D341Med (cell line): ENCODE results near the gene CGNL1.
A peak's percentile ranks its signal among the peaks of the same experiment; 100 is the strongest.

Experiments used
- DNase-seq: peaks from one replicate; pipeline ENCODE4 v3.0.0; 2012; ENCODE audit warnings: low spot score

CGNL1 gene

DNA sequence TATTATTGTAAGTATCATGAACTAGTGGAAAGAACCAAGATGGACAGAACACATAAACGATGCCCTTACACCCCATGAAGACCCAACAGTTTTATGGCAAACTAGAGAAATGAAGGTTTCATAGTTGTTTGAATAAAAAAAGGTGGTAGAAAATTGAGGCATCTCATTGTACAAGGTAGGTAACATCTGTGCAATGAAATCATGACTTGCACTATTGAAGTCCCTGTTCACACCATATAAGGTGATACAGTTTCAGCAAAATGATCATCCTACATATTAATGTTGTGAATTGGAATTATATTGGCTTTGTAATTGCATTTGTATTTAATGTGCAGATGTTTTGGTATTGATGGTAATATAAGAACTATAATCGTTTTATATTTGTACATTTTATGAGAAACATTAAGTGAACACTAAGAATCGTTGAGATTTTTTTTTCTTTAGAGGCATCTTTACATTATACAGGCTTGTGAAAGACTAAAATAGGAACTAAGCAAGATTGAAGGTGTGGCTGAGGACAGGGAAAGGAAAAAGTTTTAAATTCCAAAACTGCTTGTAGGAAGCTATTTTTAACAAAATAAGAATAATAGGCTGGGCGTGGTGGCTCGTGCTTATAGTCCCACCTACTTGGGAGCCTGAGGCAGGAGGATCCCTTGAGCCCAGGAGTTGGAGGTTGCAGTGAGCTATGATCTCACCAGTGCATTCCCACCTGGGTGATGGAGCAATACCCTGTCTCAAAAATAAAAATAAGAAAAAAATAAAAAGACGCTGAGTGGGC lies 48.5 kb downstream of the CGNL1 start:
- no peak for DNase-seq

GRCh38 chr15:57425842-57426241 lies 49.5 kb downstream of the CGNL1 start:
- no peak for DNase-seq

DNA sequence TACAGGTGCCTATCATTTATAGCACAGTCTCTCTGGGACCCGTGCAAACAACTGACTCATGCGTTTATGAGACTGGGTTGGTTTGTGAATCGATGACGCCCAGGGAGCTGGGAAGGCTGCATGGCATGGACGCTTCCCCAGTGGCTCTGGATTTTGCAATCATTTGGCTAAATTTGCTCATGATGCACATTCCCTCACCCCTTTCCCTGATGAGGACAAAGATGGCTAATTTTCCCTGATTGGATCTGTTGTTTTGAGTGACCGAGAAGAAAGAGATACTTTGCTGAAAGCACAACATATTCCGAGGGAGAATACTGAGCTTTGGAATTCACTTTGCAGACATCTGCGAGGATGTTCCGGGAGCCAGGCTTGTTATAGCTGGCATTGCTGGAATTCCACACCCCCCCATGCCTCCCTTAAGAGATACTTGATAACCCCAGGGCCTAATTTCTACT lies 51.1 kb downstream of the CGNL1 start:
- no peak for DNase-seq

DNA sequence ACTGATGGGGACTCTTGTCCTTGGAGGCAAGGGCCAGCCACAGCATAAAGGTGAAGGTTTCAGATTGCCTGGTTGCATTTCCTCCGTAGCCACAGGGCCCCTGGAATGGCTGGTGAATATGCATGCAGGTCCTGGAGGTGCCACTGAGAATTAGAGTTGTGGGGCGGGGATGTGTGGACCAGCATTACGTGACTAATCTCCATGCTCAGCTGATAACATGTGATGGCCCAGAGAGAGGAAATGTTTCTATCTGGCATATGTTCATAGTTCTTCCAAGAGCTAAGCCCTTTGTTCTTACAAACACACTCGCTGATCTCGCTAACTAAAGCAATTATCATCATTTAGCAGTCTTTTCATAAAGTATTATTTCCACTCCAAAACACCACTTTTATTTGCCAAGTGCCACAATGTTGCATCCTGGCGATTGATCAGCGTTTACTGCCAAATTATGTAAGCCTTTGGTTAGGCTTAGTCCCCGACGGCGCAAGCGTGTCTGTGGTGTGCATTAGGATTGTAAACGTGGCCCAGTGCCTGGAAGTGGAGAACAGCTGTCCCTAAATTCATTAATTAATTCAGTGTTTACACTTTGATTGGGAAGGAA lies 55.9 kb downstream of the CGNL1 start:
- DNase-seq: peak; percentile 80

DNA sequence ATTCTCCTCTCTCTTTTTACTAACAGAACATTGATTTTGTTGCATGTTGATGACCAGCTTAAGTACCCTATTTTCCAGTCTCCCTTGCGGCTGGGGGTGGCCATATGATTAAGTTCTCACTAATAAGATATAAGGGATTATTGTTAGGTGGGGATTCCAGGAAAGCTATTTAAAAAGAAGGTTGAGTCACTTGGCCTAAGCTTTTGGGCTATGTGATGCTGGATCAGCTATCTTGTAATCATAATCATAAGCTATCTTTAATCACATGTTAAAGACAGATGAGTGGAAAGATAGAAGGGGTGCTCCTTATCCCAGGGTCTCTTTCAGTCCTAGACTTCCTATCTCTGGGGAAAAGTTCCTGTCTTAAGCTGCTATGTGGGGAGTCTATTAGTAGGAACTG lies 59.9 kb downstream of the CGNL1 start:
- DNase-seq: peak; percentile 38

DNA sequence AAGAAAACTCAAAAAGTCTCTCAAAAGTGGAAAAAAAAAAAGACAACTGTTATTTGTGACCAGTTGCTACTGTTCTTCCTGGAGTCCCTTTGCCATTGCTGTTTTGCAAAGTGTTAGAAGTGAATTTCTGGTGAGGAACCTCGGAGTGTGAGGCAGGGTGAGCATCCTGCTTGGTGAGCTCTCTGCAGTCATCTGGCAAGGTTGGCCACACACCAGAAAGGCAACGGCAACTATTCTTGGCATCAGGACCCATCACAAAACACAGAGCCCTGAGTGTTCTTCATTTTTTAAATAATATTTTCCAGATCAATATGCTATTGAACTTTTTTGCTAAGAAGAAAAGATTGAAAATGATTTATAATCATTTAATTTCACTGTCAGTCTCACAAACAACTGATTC lies 60.7 kb downstream of the CGNL1 start:
- no peak for DNase-seq

GRCh38 chr15:57437564-57437963 lies 61.3 kb downstream of the CGNL1 start:
- no peak for DNase-seq

GRCh38 chr15:57438166-57438565 lies 61.9 kb downstream of the CGNL1 start:
- no peak for DNase-seq

- no peak for DNase-seq
Observed at GRCh38 chr15:57439128-57440027, 63.1 kb downstream of the CGNL1 start.

DNA sequence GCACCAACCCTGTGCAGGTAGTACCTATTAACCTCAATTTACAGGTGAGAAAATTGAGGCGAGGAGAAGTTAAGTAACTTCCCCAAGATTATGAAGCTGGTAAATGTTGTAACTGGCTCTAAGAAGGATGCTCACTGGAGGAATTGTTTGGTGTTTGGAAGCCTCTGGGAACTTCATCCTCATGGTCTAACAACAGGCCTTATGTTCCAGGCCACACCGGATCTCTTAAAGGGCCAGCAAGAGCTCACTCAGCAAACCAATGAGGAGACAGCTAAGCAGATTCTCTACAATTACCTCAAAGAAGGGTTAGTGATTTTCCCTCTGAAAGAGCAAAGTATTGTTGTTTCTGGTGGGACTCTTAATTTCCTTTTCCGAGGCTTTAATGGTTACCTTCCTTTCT lies 63.9 kb downstream of the CGNL1 start:
- no peak for DNase-seq

- no peak for DNase-seq
Observed at GRCh38 chr15:57440799-57441198, 64.5 kb downstream of the CGNL1 start.

DNA sequence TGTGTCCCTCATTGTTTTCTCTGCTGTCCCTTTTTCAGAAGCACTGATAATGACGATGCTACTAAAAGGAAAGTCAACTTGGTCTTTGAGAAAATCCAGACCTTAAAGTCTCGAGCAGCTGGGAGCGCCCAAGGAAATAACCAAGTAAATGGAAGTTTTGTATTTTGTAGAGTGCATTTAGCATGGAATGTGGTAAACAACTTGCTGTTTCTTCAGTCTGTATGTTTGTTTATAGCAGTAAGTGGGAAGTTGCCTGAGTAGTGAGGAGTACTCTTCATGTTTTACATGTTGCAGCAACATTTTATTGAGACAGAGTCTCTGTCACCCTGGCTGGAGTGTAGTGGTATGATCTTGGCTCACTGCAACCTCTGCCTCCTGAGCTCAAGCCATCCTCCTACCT lies 66.0 kb downstream of the CGNL1 start:
- DNase-seq: no peak

DNA sequence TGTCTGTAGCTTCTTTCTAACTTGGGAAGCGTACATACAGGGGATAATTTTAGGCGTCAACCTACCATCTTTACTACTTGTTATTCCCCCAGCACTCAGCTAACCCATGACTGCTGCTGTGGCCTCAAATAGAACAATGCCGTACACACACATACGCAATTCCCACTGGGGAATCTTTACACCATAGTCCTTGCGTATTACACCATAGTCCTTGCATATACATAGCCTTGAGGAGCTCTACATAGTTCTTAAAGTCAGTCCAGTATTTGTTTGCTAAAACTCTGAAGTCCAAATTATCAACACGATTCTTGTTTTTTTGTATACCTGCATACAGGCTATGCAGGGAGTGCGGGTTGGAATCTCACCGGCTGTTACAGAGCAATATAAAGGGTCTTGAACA lies 67.2 kb downstream of the CGNL1 start:
- DNase-seq: no peak

DNA sequence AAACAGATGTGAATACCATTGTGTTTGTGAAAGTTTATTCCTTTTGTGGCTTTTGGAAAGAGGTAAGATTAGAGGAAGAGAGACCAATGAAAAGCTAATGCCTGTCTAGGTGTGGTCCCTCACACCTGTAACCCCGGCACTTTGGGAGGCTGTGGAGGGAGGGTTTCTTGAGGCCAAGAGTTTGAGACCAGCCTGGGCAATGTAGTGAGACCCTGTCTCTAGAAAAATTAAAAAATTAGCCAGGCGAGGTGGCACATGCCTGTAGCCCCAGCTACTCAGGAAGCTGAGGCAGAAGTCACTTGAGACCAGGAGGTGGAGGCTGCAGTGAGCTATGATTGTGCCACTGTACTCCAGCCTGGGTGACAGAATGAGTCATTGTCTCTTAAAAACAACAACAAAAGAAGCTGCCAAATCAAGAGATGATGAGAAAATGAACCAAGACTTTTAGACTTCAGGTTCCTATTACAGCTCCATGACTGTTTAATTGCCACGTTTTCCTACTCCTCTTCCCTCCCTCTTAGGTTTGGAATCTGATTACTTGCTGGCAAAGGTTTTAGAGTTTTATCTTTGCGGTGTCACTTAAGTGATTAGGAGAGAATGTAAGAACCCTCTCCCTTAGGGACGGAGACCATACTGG lies 68.7 kb downstream of the CGNL1 start:
- DNase-seq: no peak

DNA sequence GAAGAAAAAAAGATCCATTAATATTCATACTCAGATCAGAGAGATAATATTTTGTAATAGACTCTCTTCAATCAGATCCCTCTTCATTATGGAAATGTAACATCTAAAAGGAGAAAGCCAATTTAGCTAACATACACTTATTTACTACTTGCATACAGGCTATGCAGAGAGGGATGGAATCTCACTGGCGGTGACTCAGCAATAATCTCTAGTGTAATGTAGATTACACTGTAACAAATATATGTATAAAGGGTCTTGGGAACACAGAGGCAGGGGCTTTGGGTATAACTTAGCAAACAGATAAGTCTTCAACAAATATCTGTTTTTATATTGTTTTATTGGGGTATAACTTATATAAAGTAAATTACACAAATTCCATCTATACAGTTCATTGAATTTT lies 69.6 kb downstream of the CGNL1 start:
- no peak for DNase-seq

GRCh38 chr15:57446393-57446792 lies 70.1 kb downstream of the CGNL1 start:
- no peak for DNase-seq

DNA sequence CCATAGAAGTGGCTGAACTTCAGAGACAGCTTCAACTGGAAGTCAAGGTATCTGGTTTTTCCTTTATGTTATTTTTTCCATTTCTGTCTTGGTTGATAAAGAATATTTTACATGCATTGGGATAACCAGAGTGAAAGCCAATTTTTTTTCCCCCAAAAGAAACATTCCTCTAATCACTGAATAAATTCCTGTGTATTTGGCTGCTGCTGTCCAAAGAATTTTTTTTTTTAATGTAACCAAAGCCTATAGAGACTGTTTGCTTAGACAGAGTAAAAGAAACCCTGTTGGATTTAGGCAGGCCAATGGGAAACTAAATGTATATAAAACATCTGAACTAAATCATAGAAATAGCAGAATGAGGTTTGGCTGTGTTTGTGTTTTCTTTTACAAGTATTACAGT lies 75.2 kb downstream of the CGNL1 start:
- no peak for DNase-seq

- DNase-seq: no peak
Observed at GRCh38 chr15:57452090-57452754, 75.9 kb downstream of the CGNL1 start.

GRCh38 chr15:57455929-57456328 lies 79.6 kb downstream of the CGNL1 start:
- DNase-seq: no peak

GRCh38 chr15:57456559-57456958 lies 80.3 kb downstream of the CGNL1 start:
- DNase-seq: no peak

- no peak for DNase-seq
Observed at GRCh38 chr15:57457726-57458125, 81.4 kb downstream of the CGNL1 start.

DNA sequence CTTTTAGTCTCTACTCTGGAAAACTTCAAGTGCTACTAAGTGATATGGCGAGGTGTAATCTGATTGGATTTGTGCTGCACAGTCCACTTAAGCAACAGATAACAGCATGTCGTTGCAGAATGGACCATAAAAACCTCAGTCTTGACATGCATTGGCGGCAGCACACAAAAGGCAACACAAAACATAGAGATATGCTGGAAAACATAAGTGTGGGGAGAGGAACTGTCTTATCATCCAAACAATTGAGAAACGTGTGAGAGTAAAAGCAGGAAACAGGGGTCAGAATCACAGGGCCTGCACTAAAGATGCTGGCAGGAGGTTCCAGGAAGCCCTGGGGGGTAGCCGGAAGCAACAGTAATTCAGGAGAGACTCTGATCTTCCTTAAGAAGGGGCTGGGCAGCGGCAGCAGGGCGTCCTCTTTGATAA lies 82.1 kb downstream of the CGNL1 start:
- DNase-seq: no peak
